A549 treated with RU486 at 1 μM for 4 hours (cell line): ENCODE data around the gene EARS2. TPM values are rescaled to one million over a fixed set of nuclear protein-coding genes. Genes with fewer than 3 reads are reported as not detected.

Experiments
- total RNA-seq: library from RNA; stranded (reverse); fragments of 200-300 nt; extraction: Qiagen RNA extraction; gene quantifications from 5 replicates; pipeline ENCODE4 v1.2.3, GENCODE V29; 2022; ENCODE audit warnings: low read depth

The EARS2 gene
- total RNA-seq, result 23.5 to 32.6 TPM (median 30.8 TPM) in 5 replicates

DNA sequence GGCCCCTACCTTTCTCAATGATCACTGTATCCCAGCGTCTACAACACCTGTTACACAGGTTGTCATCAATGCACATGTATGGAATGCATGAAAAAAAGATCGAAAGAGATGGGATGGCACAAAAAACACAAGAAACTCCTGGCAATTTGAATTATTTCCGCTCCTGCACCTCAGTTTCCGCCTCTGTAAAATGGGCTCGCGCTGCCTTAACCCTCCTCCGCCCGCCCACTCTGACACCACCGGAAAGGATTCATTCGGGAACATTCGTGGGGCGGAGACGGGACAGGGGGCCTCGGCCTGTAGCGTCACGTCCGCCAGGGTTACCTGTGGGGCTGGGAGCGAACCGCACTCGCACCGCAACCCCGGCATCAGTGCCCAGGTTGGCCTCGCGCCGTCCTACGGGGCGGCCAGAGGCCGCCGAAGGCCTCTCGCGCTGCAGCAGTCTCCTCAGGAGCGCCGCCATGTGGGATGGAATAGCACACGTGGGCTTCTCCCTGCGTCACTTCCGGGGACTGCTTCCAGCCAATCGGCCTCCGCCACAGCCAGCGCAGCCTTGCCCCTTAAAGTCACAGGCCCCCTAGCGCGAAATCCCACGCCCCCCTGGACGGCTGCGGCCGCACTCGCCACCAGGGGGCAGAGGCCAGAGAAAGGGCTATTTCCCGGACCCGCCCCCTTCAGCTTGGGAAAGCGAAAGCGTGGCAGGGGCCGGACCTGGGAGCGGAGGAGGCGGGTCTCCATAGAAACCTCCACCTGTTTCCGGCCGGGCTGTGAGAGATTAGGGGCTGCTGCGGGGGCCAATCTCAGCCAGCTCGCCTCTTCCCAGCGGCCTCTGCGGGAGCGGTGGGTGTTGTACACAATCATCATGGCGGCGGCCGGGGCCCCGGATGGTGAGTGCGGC lies at the start of gene EARS2, which contains the start of gene UBFD1:
EARS2 (minus strand) TSS at position 470 of the 898 bp plus-strand sequence; CDS start at position 463, 7 bp downstream.
UBFD1 (plus strand) TSS at position 847 of the 898 bp plus-strand sequence; CDS start at position 863, 16 bp downstream.

GRCh38 chr16:23595951-23596720 lies 39.0 kb upstream of the EARS2 start, which contains the start of gene NDUFAB1:
Gene NDUFAB1 (minus strand): TSS chr16:23596316. CDS start chr16:23596290, 26 bp downstream.

GRCh38 chr16:23510164-23510914 lies 46.8 kb downstream of the EARS2 start, which contains the start of gene GGA2:
Gene GGA2 (minus strand): TSS chr16:23510494. CDS start chr16:23510411, 83 bp downstream.

Other genes with a start within 250 kb of the EARS2 start
- gene COG7, start 104.2 kb downstream of the EARS2 start, total RNA-seq, result 13.9 to 18.7 TPM (median 17.6 TPM) in 5 replicates
- 27.5 to 30.2 TPM (median 29.4 TPM) in 5 replicates for gene GGA2, start 46.9 kb downstream of the EARS2 start, total RNA-seq
- 39.0 to 60.1 TPM (median 55.9 TPM) in 5 replicates for gene UBFD1, start 377 bp upstream of the EARS2 start, total RNA-seq
- 163 to 188 TPM (median 181 TPM) in 5 replicates for gene NDUFAB1, start 39.0 kb upstream of the EARS2 start, total RNA-seq
- 9.3 to 13.1 TPM (median 12.3 TPM) in 5 replicates for gene PALB2, start 84.0 kb upstream of the EARS2 start, total RNA-seq
- gene DCTN5, start 84.1 kb upstream of the EARS2 start, total RNA-seq, result 63.6 to 75.5 TPM (median 72.7 TPM) in 5 replicates
- gene PLK1, start 121.5 kb upstream of the EARS2 start, total RNA-seq, result 153 to 178 TPM (median 167 TPM) in 5 replicates
- not detected in 5 replicates for gene ERN2, start 155.9 kb upstream of the EARS2 start, total RNA-seq
- gene CHP2, start 197.7 kb upstream of the EARS2 start, total RNA-seq, result not detected in 5 replicates